Measurements from ENCODE around the gene ARHGEF11.

ARHGEF11 gene

DNA sequence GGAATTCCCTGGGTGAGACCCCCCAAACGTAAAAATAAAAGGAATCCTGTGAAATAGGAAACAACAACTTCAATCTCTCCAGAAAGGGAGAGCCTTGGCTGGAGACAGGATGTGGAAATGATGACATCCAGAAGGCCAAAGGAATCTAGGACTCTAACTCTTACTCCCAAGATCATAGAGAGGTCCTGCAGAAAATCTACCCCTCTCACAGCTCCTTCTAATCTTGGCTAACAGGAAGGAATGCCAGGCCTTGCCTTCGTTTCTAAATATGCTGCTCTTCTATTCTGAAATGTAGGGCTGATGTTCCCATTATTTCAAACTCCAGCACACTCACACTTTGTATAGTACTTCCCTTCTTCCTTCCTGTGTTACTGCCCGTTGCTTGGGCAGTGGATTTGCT lies 40.7 kb downstream of the ARHGEF11 start:
- in situ Hi-C loops (cut with HindIII; ENCODE audit: low pct_ligation_motif_present, low sequenced_read_pairs): no loop called here
- Histone ChIP-seq H3K4me3 (ENCODE audit: low read depth, low read length) (no peak overlapping the region), H3K36me3 (replicated peaks) (no peaks in the 10 kb centered on the region), H3K27me3 (replicated peaks) (no peaks in the 10 kb centered on the region), H3K27ac (no peak overlapping the region)
- TF ChIP-seq, protein P1, sequence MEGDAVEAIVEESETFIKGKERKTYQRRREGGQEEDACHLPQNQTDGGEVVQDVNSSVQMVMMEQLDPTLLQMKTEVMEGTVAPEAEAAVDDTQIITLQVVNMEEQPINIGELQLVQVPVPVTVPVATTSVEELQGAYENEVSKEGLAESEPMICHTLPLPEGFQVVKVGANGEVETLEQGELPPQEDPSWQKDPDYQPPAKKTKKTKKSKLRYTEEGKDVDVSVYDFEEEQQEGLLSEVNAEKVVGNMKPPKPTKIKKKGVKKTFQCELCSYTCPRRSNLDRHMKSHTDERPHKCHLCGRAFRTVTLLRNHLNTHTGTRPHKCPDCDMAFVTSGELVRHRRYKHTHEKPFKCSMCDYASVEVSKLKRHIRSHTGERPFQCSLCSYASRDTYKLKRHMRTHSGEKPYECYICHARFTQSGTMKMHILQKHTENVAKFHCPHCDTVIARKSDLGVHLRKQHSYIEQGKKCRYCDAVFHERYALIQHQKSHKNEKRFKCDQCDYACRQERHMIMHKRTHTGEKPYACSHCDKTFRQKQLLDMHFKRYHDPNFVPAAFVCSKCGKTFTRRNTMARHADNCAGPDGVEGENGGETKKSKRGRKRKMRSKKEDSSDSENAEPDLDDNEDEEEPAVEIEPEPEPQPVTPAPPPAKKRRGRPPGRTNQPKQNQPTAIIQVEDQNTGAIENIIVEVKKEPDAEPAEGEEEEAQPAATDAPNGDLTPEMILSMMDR (IDR thresholded peaks at IDR 0.05; ENCODE audit: low read depth, low read length, missing control alignments): no peak
- no peak for DNase-seq

GRCh38 chr1:157004327-157004726 lies 41.2 kb downstream of the ARHGEF11 start:
- H3K4me3 ChIP-seq (ENCODE audit: low read depth, low read length): no peak overlapping the region
- no peaks in the 10 kb centered on the region for H3K36me3 ChIP-seq (replicated peaks)
- no peak for DNase-seq
- in situ Hi-C loops (cut with HindIII; ENCODE audit: low pct_ligation_motif_present, low sequenced_read_pairs): no loop called here
- H3K27me3 ChIP-seq (replicated peaks): no peaks in the 10 kb centered on the region
- H3K27ac ChIP-seq: no peak overlapping the region
- TF ChIP-seq, protein P1 (IDR thresholded peaks at IDR 0.05; ENCODE audit: low read depth, low read length, missing control alignments): no peak

- DNase-seq: no peak
- H3K27ac ChIP-seq: no peak overlapping the region
- H3K36me3 ChIP-seq (replicated peaks): no peaks in the 10 kb centered on the region
- H3K27me3 ChIP-seq (replicated peaks): no peaks in the 10 kb centered on the region
- in situ Hi-C loops (cut with HindIII; ENCODE audit: low pct_ligation_motif_present, low sequenced_read_pairs): no loop called here
- no peak overlapping the region for H3K4me3 ChIP-seq (ENCODE audit: low read depth, low read length)
- TF ChIP-seq, protein P1 (IDR thresholded peaks at IDR 0.05; ENCODE audit: low read depth, low read length, missing control alignments): no peak
Measured at GRCh38 chr1:157001304-157001703, 44.2 kb downstream of the ARHGEF11 start.

DNA sequence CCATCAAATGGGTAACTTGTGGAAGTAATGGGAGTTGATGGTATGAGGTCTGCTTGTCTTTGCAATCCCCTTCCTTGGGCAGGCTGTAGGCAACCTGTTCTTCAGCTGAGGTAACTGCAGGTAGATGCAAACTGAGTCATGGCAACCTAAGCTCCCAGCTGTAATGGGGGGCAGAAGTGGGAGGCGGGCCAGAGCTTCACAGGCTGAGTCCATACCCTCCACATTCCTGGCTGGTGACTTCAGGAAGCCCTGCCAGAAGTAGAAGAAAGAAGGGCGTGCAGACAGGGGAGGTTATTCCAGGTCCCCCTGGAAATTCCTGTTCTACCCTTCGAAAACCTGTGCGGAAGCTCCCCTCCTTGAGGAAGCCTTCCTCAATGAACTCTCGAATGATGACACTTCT lies 44.9 kb downstream of the ARHGEF11 start:
- DNase-seq: no peak
- TF ChIP-seq, protein P1 (IDR thresholded peaks at IDR 0.05; ENCODE audit: low read depth, low read length, missing control alignments): no peak
- Histone ChIP-seq H3K27me3 (replicated peaks) (no peaks in the 10 kb centered on the region), H3K36me3 (replicated peaks) (no peaks in the 10 kb centered on the region), H3K4me3 (ENCODE audit: low read depth, low read length) (no peak overlapping the region), H3K27ac (no peak overlapping the region)
- in situ Hi-C loops (cut with HindIII; ENCODE audit: low pct_ligation_motif_present, low sequenced_read_pairs): no loop called here

DNA sequence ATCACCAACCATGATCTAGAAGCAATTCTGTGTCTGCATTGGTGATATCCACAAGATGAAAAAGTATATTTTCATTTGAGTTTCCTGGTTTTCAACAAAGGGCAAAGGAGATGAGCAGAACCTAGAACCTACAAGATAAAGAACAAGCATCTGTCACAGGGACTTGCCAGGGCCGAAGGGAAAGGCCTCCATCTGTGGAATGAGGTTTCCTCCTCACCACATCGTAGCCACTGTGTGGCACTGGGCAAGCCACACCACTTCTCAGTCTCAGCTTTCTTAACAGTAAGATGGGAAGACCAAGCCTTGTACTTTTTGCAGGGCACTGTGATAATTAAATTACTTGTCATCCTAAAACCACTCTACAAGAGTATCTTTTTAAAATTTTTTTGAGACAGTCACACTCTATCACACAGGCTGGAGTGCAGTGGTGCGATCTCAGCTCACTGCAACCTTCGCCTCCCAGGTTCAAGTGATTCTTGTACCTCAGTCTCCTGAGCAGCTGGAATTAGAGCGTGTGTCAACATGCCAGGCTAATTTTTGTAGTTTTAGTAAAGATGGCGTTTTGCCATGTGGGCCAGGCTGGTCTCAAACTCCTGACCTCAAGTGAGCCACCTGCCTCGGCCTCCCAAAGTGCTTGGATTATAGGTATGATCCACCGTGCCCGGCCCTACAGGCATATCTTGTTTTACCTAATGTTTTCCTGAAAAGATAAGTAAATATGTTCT lies 45.8 kb downstream of the ARHGEF11 start:
- Histone ChIP-seq H3K36me3 (replicated peaks) (no peaks in the 10 kb centered on the region), H3K27ac (no peak overlapping the region), H3K4me3 (ENCODE audit: low read depth, low read length) (no peak overlapping the region), H3K27me3 (replicated peaks) (no peaks in the 10 kb centered on the region)
- TF ChIP-seq, protein P1 (IDR thresholded peaks at IDR 0.05; ENCODE audit: low read depth, low read length, missing control alignments): no peak
- no peak for DNase-seq
- in situ Hi-C loops (cut with HindIII; ENCODE audit: low pct_ligation_motif_present, low sequenced_read_pairs): no loop called here

Measured in brain microvascular endothelial cell (primary cell).